ENCODE results near the gene ABCD1. TPM values are rescaled to one million over a fixed set of nuclear protein-coding genes. Genes with fewer than 3 reads are reported as not detected.

The ABCD1 gene
- total and polyA plus RNA-seq, 4 donors, result 4.1 to 10.6 (median 8.5) TPM

DNA sequence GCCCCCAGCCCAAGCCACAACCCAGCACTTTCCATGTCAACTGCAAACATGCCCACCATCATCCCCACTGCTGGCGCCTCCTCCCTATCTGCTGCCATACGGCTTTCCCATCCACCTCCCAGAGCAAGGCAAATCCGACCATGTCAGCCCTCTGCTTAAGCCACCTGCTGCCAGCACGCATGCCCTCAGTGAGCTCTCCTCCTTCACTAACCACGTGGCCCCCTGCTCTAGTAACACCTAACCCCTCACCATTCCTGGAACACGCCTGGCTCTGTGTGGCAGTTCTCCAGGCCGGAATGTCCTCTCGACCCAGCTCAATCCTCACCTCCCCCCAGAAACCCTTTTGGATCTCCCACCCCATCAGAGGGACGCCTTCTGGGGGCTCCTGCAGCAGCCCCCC lies 17.9 kb upstream of the ABCD1 start:
- Histone ChIP-seq H3K4me3 (ENCODE audit: low read depth, low read length) (no peak overlapping the region), H3K4me1 (ENCODE audit: control insufficient read depth, insufficient read depth, low read length) (no peaks in the 10 kb centered on the region), H3K27ac (ENCODE audit: low read depth, low read length) (no peak overlapping the region), H3K9me3 (ENCODE audit: control insufficient read depth, insufficient read depth, low read length) (no peaks in the 10 kb centered on the region), H3K36me3 (ENCODE audit: control insufficient read depth, insufficient read depth, low read length) (peaks cover 65% of the 10 kb centered on the region), H3K27me3 (ENCODE audit: control insufficient read depth, insufficient read depth, low read length) (no peaks in the 10 kb centered on the region)
- 78% methylated on average over 9 of the region's 9 CpGs for WGBS (ENCODE audit: insufficient coverage)
- DNase-seq (ENCODE audit: low read depth in 4 of 6, low spot score in 6 of 6), result no peak

DNA sequence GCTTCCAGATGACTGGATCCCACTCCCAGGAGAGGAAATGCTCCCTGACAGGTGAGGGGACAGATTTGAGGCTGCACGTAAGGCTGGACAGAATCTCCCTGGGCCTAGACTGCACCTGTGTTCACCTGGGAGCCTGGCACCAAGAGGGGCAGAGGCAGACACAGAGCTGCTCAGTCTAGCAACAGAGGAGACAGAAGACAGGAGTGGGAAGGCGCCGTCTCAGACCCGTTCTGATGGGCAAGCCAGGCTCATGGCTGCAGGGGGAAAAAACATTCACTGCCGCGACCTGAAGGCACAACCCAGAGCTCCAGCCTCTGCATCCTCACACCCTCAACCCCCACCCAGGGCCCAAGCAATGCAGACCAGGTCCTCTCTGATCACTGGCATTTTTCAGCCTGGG lies 17.2 kb upstream of the ABCD1 start:
- Histone ChIP-seq H3K9me3 (ENCODE audit: control insufficient read depth, insufficient read depth, low read length) (no peaks in the 10 kb centered on the region), H3K27ac (ENCODE audit: low read depth, low read length) (no peak overlapping the region), H3K27me3 (ENCODE audit: control insufficient read depth, insufficient read depth, low read length) (no peaks in the 10 kb centered on the region), H3K36me3 (ENCODE audit: control insufficient read depth, insufficient read depth, low read length) (peaks cover 61% of the 10 kb centered on the region), H3K4me3 (ENCODE audit: low read depth, low read length) (no peak overlapping the region), H3K4me1 (ENCODE audit: control insufficient read depth, insufficient read depth, low read length) (no peaks in the 10 kb centered on the region)
- WGBS (ENCODE audit: insufficient coverage), result 93% methylated on average over 4 of the region's 6 CpGs
- DNase-seq (ENCODE audit: low read depth in 4 of 6, low spot score in 6 of 6), result no peak

DNA sequence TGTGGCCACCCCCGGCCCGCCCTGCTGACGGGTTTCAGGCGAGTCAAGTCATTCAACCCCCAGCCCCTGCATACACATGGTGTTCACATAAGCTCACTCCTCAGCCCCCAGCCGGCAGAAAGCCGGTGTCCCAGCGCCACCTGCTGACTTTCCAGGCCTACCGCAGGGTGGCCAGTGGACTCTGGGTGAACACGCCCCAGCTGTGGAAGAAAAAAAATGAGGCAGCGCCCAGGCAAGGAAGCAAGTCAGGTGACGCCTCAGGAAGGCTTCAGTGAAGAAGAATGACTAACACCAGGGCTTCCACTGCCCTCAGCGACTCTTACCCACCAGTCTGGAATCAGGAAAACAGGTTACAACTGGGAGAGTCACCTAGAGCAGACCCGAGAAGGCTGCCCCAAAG lies 16.2 kb upstream of the ABCD1 start:
- H3K27me3 ChIP-seq (ENCODE audit: control insufficient read depth, insufficient read depth, low read length), result no peaks in the 10 kb centered on the region
- no peaks in the 10 kb centered on the region for H3K4me1 ChIP-seq (ENCODE audit: control insufficient read depth, insufficient read depth, low read length)
- DNase-seq (ENCODE audit: low read depth in 4 of 6, low spot score in 6 of 6), result peak in 2 of 6 donors; percentile 80 to 86
- H3K27ac ChIP-seq (ENCODE audit: low read depth, low read length), result no peak overlapping the region
- H3K4me3 ChIP-seq (ENCODE audit: low read depth, low read length), result no peak overlapping the region
- no peaks in the 10 kb centered on the region for H3K9me3 ChIP-seq (ENCODE audit: control insufficient read depth, insufficient read depth, low read length)
- H3K36me3 ChIP-seq (ENCODE audit: control insufficient read depth, insufficient read depth, low read length), result peaks cover 51% of the 10 kb centered on the region
- 17% methylated on average over 11 of the region's 13 CpGs for WGBS (ENCODE audit: insufficient coverage)

DNA sequence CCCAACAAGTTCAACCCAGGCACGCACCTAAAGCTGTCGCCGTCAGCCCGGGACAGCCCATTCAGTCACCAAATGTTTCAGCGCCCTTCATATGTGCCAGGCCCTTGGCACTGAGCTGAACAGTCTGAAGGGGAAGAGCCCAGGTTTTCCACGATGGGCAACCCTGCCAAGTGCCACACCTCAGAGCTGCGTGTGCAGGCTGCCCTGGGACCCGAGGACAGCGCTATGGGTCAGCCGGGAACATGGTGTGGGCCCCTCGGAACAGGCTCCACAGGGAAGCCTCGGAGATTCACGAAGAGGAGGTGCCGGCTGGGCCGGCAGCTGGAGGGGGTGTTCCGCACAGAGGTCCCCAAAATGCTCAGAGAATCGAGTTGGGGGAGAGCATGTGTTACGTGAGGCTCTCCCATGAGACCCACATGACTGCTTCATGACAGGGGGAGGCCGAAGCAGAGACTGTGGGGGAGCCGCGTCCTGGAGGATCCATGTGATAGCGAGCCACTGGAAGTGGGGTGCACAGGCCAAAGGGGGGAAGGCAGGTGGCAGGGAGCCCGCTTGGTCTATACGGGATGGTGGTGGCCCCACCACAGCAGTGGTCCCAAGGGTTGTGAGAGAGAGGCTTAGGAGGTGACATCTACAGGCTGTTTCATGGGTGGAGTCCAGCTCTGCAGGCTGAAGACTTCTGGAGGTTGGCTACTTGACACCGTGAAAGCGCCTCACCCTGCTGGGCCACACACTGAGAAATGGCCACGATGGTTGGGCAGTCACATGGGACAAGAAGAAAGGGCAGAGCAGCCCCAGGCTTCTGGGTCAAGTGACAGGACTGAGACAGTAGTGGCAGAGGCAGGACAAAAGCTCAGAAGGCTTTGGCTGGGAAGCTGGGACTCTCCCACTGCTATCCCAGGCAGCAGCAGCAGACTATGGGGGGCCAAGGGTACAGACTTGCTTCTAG lies 14.7 kb upstream of the ABCD1 start:
- Histone ChIP-seq H3K4me1 (ENCODE audit: control insufficient read depth, insufficient read depth, low read length) (no peaks in the 10 kb centered on the region), H3K36me3 (ENCODE audit: control insufficient read depth, insufficient read depth, low read length) (peaks cover 41% of the 10 kb centered on the region), H3K4me3 (ENCODE audit: low read depth, low read length) (no peak overlapping the region), H3K27ac (ENCODE audit: low read depth, low read length) (no peak overlapping the region), H3K9me3 (ENCODE audit: control insufficient read depth, insufficient read depth, low read length) (no peaks in the 10 kb centered on the region), H3K27me3 (ENCODE audit: control insufficient read depth, insufficient read depth, low read length) (no peaks in the 10 kb centered on the region)
- 84% methylated on average over 27 of the region's 27 CpGs for WGBS (ENCODE audit: insufficient coverage)
- no peak for DNase-seq (ENCODE audit: low read depth in 4 of 6, low spot score in 6 of 6)

DNA sequence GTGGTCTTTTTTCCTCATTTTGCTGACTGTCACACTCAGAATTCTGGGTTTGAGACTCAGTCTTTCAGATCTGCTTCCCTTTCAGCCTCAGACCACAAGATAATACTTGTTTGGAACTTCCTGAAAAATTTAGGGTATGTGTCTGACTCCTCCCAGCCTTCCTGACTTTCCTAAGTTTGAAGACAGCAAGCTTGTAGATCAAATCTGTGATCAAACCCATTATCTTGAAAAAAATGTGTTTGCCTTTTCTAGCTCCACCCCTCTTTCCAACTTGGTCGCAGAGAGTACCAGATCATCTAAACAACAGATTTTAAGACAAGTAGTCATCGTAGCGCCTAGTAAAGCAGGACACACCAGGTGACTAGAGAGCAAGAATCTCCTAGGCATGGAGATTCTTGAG lies 10.4 kb upstream of the ABCD1 start:
- 86% methylated on average over 3 of the region's 3 CpGs for WGBS (ENCODE audit: insufficient coverage)
- DNase-seq (ENCODE audit: low read depth in 4 of 6, low spot score in 6 of 6), result no peak
- Histone ChIP-seq H3K27ac (ENCODE audit: low read depth, low read length) (no peak overlapping the region), H3K4me3 (ENCODE audit: low read depth, low read length) (no peak overlapping the region), H3K36me3 (ENCODE audit: control insufficient read depth, insufficient read depth, low read length) (peaks cover 27% of the 10 kb centered on the region), H3K4me1 (ENCODE audit: control insufficient read depth, insufficient read depth, low read length) (no peaks in the 10 kb centered on the region), H3K27me3 (ENCODE audit: control insufficient read depth, insufficient read depth, low read length) (no peaks in the 10 kb centered on the region), H3K9me3 (ENCODE audit: control insufficient read depth, insufficient read depth, low read length) (no peaks in the 10 kb centered on the region)

DNA sequence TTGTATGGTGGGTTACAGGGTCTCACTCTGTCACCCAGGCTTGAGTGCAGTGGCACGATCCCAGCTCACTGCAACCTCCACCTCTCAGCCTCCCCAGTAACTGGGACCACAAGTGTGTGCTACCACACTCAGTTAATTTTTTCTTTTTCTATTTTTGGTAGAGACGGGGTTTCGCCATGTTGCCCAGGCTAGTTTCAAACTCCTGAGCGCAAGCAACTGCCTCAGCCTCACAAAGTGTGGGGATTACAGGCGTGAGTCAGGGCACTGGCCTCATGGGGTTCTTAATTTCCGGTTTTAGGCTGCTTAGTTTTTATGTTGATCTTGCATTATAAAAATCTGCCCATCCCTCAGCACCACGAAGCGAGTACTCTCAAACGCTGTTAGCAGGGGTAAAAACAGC lies 7.2 kb upstream of the ABCD1 start:
- no peak overlapping the region for H3K27ac ChIP-seq (ENCODE audit: low read depth, low read length)

DNA sequence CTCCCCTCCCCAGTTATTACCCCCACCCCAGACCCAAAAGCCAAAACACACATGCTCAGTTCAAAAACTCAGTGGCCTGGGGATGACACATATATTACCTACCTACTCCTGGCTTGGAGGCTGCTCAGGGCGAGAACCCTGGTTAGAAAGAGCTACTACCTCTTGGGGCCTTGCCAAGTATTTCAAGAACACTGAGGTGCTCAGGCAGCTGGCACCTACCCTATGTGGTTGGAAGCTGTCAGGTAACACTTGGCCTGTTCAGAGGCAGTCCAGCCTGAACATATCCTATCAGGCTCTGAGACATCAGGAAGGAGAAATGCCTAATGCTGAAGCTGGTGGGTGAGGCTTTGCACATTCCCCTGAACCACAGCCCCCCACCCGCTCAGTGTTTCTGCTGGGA lies 5.4 kb upstream of the ABCD1 start:
- H3K27ac ChIP-seq (ENCODE audit: low read depth, low read length), result no peak overlapping the region
- no peak overlapping the region for H3K4me3 ChIP-seq (ENCODE audit: low read depth, low read length)
- no peaks in the 10 kb centered on the region for H3K9me3 ChIP-seq (ENCODE audit: control insufficient read depth, insufficient read depth, low read length)
- H3K27me3 ChIP-seq (ENCODE audit: control insufficient read depth, insufficient read depth, low read length), result no peaks in the 10 kb centered on the region
- peaks cover 22% of the 10 kb centered on the region for H3K36me3 ChIP-seq (ENCODE audit: control insufficient read depth, insufficient read depth, low read length)
- 57% methylated on average over 2 of the region's 2 CpGs for WGBS (ENCODE audit: insufficient coverage)
- peaks cover 10% of the 10 kb centered on the region for H3K4me1 ChIP-seq (ENCODE audit: control insufficient read depth, insufficient read depth, low read length)
- no peak for DNase-seq (ENCODE audit: low read depth in 4 of 6, low spot score in 6 of 6)

More for the DNA sequence above, 7.2 kb upstream of the ABCD1 start:
- no peak for DNase-seq (ENCODE audit: low read depth in 4 of 6, low spot score in 6 of 6)
- WGBS (ENCODE audit: insufficient coverage), result 93% methylated on average over 3 of the region's 9 CpGs
- H3K27me3 ChIP-seq (ENCODE audit: control insufficient read depth, insufficient read depth, low read length), result no peaks in the 10 kb centered on the region
- no peaks in the 10 kb centered on the region for H3K9me3 ChIP-seq (ENCODE audit: control insufficient read depth, insufficient read depth, low read length)
- no peak overlapping the region for H3K4me3 ChIP-seq (ENCODE audit: low read depth, low read length)
- peaks cover 22% of the 10 kb centered on the region for H3K36me3 ChIP-seq (ENCODE audit: control insufficient read depth, insufficient read depth, low read length)
- no peaks in the 10 kb centered on the region for H3K4me1 ChIP-seq (ENCODE audit: control insufficient read depth, insufficient read depth, low read length)

DNA sequence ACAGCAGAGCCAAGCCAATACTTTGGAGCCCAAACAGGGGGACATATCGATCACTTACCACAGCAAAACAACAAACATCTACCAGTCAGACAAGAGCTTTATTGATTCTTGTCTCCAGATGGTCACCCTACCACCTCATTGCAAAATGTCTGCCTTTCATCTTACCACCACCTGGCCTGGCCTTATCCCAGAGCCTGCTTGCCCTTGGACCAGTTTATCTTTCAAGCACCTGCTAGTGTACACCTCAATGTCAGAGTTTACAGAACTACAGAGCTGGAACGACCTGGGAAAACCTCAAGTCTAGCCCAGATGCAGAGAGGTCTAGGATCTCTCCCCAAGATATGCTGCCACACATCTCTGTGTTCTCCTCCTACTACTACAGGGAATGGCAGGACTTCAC lies 5.0 kb upstream of the ABCD1 start:
- H3K27ac ChIP-seq (ENCODE audit: low read depth, low read length), result no peak overlapping the region
- peaks cover 11% of the 10 kb centered on the region for H3K4me1 ChIP-seq (ENCODE audit: control insufficient read depth, insufficient read depth, low read length)
- WGBS (ENCODE audit: insufficient coverage), result 77% methylated on average over 2 of the region's 2 CpGs

DNA sequence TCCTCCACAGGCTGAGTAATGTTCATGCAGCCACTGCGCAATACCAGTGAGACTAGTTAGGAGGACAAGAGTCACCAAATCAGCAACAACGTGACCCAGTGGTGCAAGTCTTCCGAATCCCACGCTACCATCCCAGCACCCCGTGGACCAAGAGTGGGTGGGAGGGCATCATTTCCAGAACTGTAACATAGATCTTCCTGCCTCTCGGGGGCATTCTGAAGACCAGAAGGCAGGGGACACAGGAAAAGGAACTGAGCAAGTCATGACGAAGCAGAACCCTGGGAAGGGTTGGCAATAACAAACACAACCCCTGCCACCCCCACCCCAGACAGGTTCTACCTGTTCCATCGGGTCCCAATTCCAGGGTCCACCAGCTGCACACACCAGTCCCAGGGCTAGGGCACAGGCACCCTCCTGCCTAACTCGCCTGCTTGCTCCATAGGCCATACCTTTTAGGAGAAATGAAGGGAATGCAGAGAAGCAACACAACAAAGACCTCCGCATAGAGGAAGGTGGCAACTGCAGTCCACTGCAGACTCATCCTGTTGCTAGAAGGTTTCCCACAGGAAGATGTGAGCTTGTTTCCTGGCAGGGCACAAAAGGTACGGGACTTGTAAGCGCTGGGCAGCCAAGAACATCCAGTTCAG lies 1.8 kb upstream of the ABCD1 start:
- H3K36me3 ChIP-seq (ENCODE audit: control insufficient read depth, insufficient read depth, low read length), result peaks cover 10% of the 10 kb centered on the region
- 71% methylated on average over 12 of the region's 12 CpGs for WGBS (ENCODE audit: insufficient coverage)
- DNase-seq (ENCODE audit: low read depth in 4 of 6, low spot score in 6 of 6), result no peak
- peaks cover 43% of the 10 kb centered on the region for H3K4me1 ChIP-seq (ENCODE audit: control insufficient read depth, insufficient read depth, low read length)
- no peaks in the 10 kb centered on the region for H3K27me3 ChIP-seq (ENCODE audit: control insufficient read depth, insufficient read depth, low read length)
- H3K4me3 ChIP-seq (ENCODE audit: low read depth, low read length), result peak overlapping the region; percentile 41
- H3K27ac ChIP-seq (ENCODE audit: low read depth, low read length), result no peak overlapping the region
- no peaks in the 10 kb centered on the region for H3K9me3 ChIP-seq (ENCODE audit: control insufficient read depth, insufficient read depth, low read length)

More for the DNA sequence above, 5.0 kb upstream of the ABCD1 start:
- DNase-seq (ENCODE audit: low read depth in 4 of 6, low spot score in 6 of 6), result no peak
- no peak overlapping the region for H3K4me3 ChIP-seq (ENCODE audit: low read depth, low read length)
- no peaks in the 10 kb centered on the region for H3K9me3 ChIP-seq (ENCODE audit: control insufficient read depth, insufficient read depth, low read length)
- peaks cover 22% of the 10 kb centered on the region for H3K36me3 ChIP-seq (ENCODE audit: control insufficient read depth, insufficient read depth, low read length)
- no peaks in the 10 kb centered on the region for H3K27me3 ChIP-seq (ENCODE audit: control insufficient read depth, insufficient read depth, low read length)
